GM19193 (cell line): ENCODE results near the gene ETV1.

Source experiments
- POLR2A ChIP-seq: IDR thresholded peaks from 4 replicates; pipeline ENCODE4 v1.6.1; 2011; ENCODE audit not compliant: insufficient read depth, insufficient read length; ENCODE audit errors: extremely low read depth

The ETV1 gene

GRCh38 chr7:13990319-13990983, 985 bp upstream of the ETV1 start:
- no peak for TF ChIP-seq POLR2A

GRCh38 chr7:13989949-13990305, 461 bp upstream of the ETV1 start:
- no peak for TF ChIP-seq POLR2A

- no peak for TF ChIP-seq POLR2A
Observed at GRCh38 chr7:13988731-13989125, 738 bp downstream of the ETV1 start.

GRCh38 chr7:13988065-13988464, 1.4 kb downstream of the ETV1 start:
- no peak for TF ChIP-seq POLR2A

GRCh38 chr7:13987395-13987794, 2.1 kb downstream of the ETV1 start:
- no peak for TF ChIP-seq POLR2A

- no peak for TF ChIP-seq POLR2A
Observed at GRCh38 chr7:13986208-13986607, 3.3 kb downstream of the ETV1 start.

- no peak for TF ChIP-seq POLR2A
Observed at GRCh38 chr7:13984831-13985685, 4.4 kb downstream of the ETV1 start.

GRCh38 chr7:13984061-13984460, 5.4 kb downstream of the ETV1 start:
- TF ChIP-seq POLR2A = no peak

- TF ChIP-seq POLR2A = no peak
Observed at GRCh38 chr7:13982940-13983677, 6.4 kb downstream of the ETV1 start.

GRCh38 chr7:13981070-13981469, 8.4 kb downstream of the ETV1 start:
- TF ChIP-seq POLR2A = no peak

- TF ChIP-seq POLR2A = no peak
Observed at GRCh38 chr7:13980474-13980873, 9.0 kb downstream of the ETV1 start.

GRCh38 chr7:13979671-13980435, 9.6 kb downstream of the ETV1 start:
- TF ChIP-seq POLR2A = no peak

- no peak for TF ChIP-seq POLR2A
Observed at GRCh38 chr7:13976594-13976993, 12.9 kb downstream of the ETV1 start.

- no peak for TF ChIP-seq POLR2A
Observed at GRCh38 chr7:13965077-13965476, 24.4 kb downstream of the ETV1 start.

GRCh38 chr7:13963925-13964324, 25.5 kb downstream of the ETV1 start:
- TF ChIP-seq POLR2A = no peak
